HepG2 (cell line): Measurements from ENCODE around the gene TMEM108. TPM values are rescaled to one million over a fixed set of nuclear protein-coding genes. Genes with fewer than 3 reads are reported as not detected.

ENCODE experiments used
- GMEB2 ChIP-seq: IDR thresholded peaks from 2 replicates; pipeline ENCODE4 v1.6.1; 2016; ENCODE audit warnings: missing biosample characterization, missing genetic modification reagents, low read depth
- HNRNPK ChIP-seq: fragments of 200-400 bp; formaldehyde crosslinking; IDR thresholded peaks from 2 replicates; pipeline ENCODE4 v1.6.1; 2018; ENCODE audit warnings: low read length, low read depth, moderate library complexity, mild to moderate bottlenecking; ENCODE audit not compliant: poor library complexity, severe bottlenecking
- IRF2 ChIP-seq: IDR thresholded peaks from 2 replicates; pipeline ENCODE4 v1.6.1; 2018; ENCODE audit warnings: missing genetic modification reagents, missing compliant biosample characterization
- KDM5B ChIP-seq: sonication (generic); formaldehyde crosslinking; IDR thresholded peaks from 2 replicates; pipeline ENCODE4 v1.4.0; 2020; ENCODE audit warnings: missing genetic modification reagents, mild to moderate bottlenecking, borderline replicate concordance
- RFX1 ChIP-seq: fragments of 450-650 bp; IDR thresholded peaks from 2 replicates; pipeline ENCODE4 v1.6.1; 2017
- RXRA ChIP-seq: sonication (generic); formaldehyde crosslinking; IDR thresholded peaks from 2 replicates; pipeline ENCODE4 v1.5.1; 2020; ENCODE audit warnings: missing genetic modification reagents
- SPEN ChIP-seq: sonication (generic); formaldehyde crosslinking; IDR thresholded peaks from 2 replicates; pipeline ENCODE4 v1.5.1; 2020; ENCODE audit warnings: low read depth, mild to moderate bottlenecking, missing genetic modification reagents
- ZBED4 ChIP-seq: sonication (generic); formaldehyde crosslinking; IDR thresholded peaks from 2 replicates; pipeline ENCODE4 v1.4.0; 2020; ENCODE audit warnings: missing genetic modification reagents, borderline replicate concordance
- ZBTB39 ChIP-seq: sonication (generic); formaldehyde crosslinking; IDR thresholded peaks from 2 replicates; pipeline ENCODE4 v1.5.0; 2020; ENCODE audit warnings: missing genetic modification reagents
- polyA plus RNA-seq, 8 experiments: library from polyadenylated mRNA; depleted of rRNA in 3 of 8; stranded (reverse) in 7 of 8; unstranded in 1 of 8; fragments of >200 nt; fragmentation: Illumina TruSeq in 4 of 8; extraction: Trizol in 4 of 8; gene quantifications; 2 replicates each; pipeline versions ENCODE4 v1.2.1 to v1.2.3, GENCODE V29; 2011 to 2016; ENCODE audit warnings: low read depth in 4 of 8, missing spikeins in 1 of 8, mixed read lengths in 1 of 8; ENCODE audit not compliant: insufficient read depth in 1 of 8
- total RNA-seq, 5 experiments: library from RNA; depleted of rRNA; stranded (reverse); fragments of >200 nt; fragmentation: Illumina TruSeq; extraction: Trizol; gene quantifications; 2 replicates each; pipeline ENCODE4 v1.2.3, GENCODE V29; 2016; ENCODE audit warnings: low read depth in 1 of 5

TMEM108 gene
- total and polyA plus RNA-seq, 2 of the 13 experiments (the other 11 are each of a cell fraction or from before 2014, with no cell fraction given), result not detected

GRCh38 chr3:133093366-133093765, 55.2 kb downstream of the TMEM108 start (continued):
- TF ChIP-seq HNRNPK (no peak), IRF2 (no peak), GMEB2 (CRISPR knock-in tag) (no peak), RFX1 (no peak), SPEN (CRISPR knock-in tag) (no peak), RXRA (no peak), KDM5B (no peak), ZBTB39 (CRISPR knock-in tag) (no peak), ZBED4 (CRISPR knock-in tag) (no peak)
- TF ChIP-seq, all 625 proteins: peak for 0
